Ishikawa (cell line): Measurements from ENCODE around the gene AP1B1.

Experiments used
- CEBPB ChIP-seq: IDR thresholded peaks from 2 replicates; pipeline ENCODE4 v1.6.1; 2012
- CREB1 ChIP-seq: IDR thresholded peaks from 2 replicates; pipeline ENCODE4 v1.6.1; 2012; ENCODE audit warnings: low read depth
- EGR1 ChIP-seq: IDR thresholded peaks from 2 replicates; pipeline ENCODE4 v1.6.1; 2012
- FOXM1 ChIP-seq: IDR thresholded peaks from 2 replicates; pipeline ENCODE4 v1.6.1; 2012; ENCODE audit warnings: low read depth, borderline replicate concordance
- MAX ChIP-seq: IDR thresholded peaks from 2 replicates; pipeline ENCODE4 v1.6.1; 2012
- NFIC ChIP-seq: IDR thresholded peaks from 2 replicates; pipeline ENCODE4 v1.6.1; 2012
- RAD21 ChIP-seq: IDR thresholded peaks from 2 replicates; pipeline ENCODE4 v1.6.1; 2012; ENCODE audit warnings: low read depth
- REST ChIP-seq: IDR thresholded peaks from 2 replicates; pipeline ENCODE4 v1.6.1; 2012; ENCODE audit warnings: low read depth, mild to moderate bottlenecking
- TCF12 ChIP-seq: IDR thresholded peaks from 2 replicates; pipeline ENCODE4 v1.6.1; 2012; ENCODE audit warnings: low read depth
- USF1 ChIP-seq: IDR thresholded peaks from 2 replicates; pipeline ENCODE4 v1.6.1; 2012

GRCh38 chr22:29309332-29310064, 78.9 kb downstream of the AP1B1 start:
- TF ChIP-seq CREB1 (no peak), FOXM1 (no peak), EGR1 (0 out of 2 replicates have a peak, but pooled peaks have one; percentile 24), RAD21 (no peak), CEBPB (no peak), TCF12 (no peak), NFIC (no peak), MAX (no peak), REST (no peak), USF1 (no peak)
